Activated B cell treated with CpG ODN at 0.5 μM for 24 hours (primary cell): Measurements from ENCODE around the gene CDK8. TPM values are rescaled to one million over a fixed set of nuclear protein-coding genes. Genes with fewer than 3 reads are reported as not detected.
"Not testable (repeated sequence)": the region's sequence is repeated elsewhere in the genome, so short reads cannot be mapped to it uniquely, and the experiment has no call there.

Source experiments
- ATAC-seq: fragments of 200-7000 bp; cut with Tn5 transposase; one replicate; pipeline ENCODE4 v1.10.0; 2021; ENCODE audit warnings: low read depth, mild to moderate bottlenecking, moderate library complexity
- CTCF ChIA-PET: fragments of 350-600 bp; sonication (Branson Sonifier 250); formaldehyde crosslinking; loops from one replicate; lab custom pipeline; 2021; ENCODE audit warnings: antibody characterized with exemption; lab: Charles Lee
- POLR2A ChIA-PET: fragments of 350-600 bp; sonication (Branson Sonifier 250); formaldehyde crosslinking; loops from one replicate; lab custom pipeline; 2021; ENCODE audit warnings: antibody characterized with exemption; lab: Charles Lee
- DNase-seq: peaks from one replicate; pipeline ENCODE4 v3.0.0; 2022
- H3K27ac Mint-ChIP-seq: one replicate; pipeline ENCODE4 v1.8.0; 2020; ENCODE audit warnings: mixed read lengths
- H3K27me3 Mint-ChIP-seq: one replicate; pipeline ENCODE4 v1.8.0; 2021; ENCODE audit warnings: mixed read lengths
- H3K36me3 Mint-ChIP-seq: one replicate; pipeline ENCODE4 v1.8.0; 2021; ENCODE audit warnings: low read depth, mixed read lengths
- H3K4me1 Mint-ChIP-seq: one replicate; pipeline ENCODE4 v1.8.0; 2021; ENCODE audit warnings: mixed read lengths
- H3K4me3 Mint-ChIP-seq: one replicate; pipeline ENCODE4 v1.8.0; 2020; ENCODE audit warnings: mild to moderate bottlenecking, mixed read lengths
- H3K9me3 Mint-ChIP-seq: one replicate; pipeline ENCODE4 v1.8.0; 2020; ENCODE audit warnings: mixed read lengths
- CTCF ChIP-seq: fragments of 200-600 bp; IDR thresholded peaks from one replicate; pipeline ENCODE4 v1.8.0; 2022; ENCODE audit warnings: antibody characterized with exemption, mild to moderate bottlenecking
- intact Hi-C: fragments of 100-400 bp; cut with micrococcal nuclease; formaldehyde crosslinking; loops from one replicate; pipeline ENCODE4 v1.15.1; 2024
- total RNA-seq: library from RNA; stranded (reverse); gene quantifications from 2 replicates; pipeline ENCODE4 v1.2.3, GENCODE V29; 2022

CDK8 gene
- total RNA-seq, 1 donor from 2014 or later = 12.8 TPM

- H3K4me1 Mint-ChIP-seq = peaks cover 25% of the 10 kb centered on the region
- H3K4me3 Mint-ChIP-seq = no peak overlapping the region
Measured at GRCh38 chr13:26266311-26266710, 12.4 kb downstream of the CDK8 start.

GRCh38 chr13:26270707-26271106, 16.8 kb downstream of the CDK8 start:
- H3K9me3 Mint-ChIP-seq = no peaks in the 10 kb centered on the region
- intact Hi-C loops = no loop called here
- ChIA-PET CTCF (no interaction called here), POLR2A (no interaction called here)
- no peaks in the 10 kb centered on the region for H3K36me3 Mint-ChIP-seq
- no peak overlapping the region for H3K27ac Mint-ChIP-seq
- peaks cover 20% of the 10 kb centered on the region for H3K4me1 Mint-ChIP-seq
- DNase-seq (no peak), ATAC-seq (no peak)
- TF ChIP-seq CTCF = no peak
- H3K27me3 Mint-ChIP-seq = no peaks in the 10 kb centered on the region
- no peak overlapping the region for H3K4me3 Mint-ChIP-seq

More at GRCh38 chr13:26266311-26266710, 12.4 kb downstream of the CDK8 start:
- intact Hi-C loops = no loop called here
- DNase-seq = no peak
- Mint-ChIP-seq H3K9me3 (peaks cover 2% of the 10 kb centered on the region), H3K27ac (no peak overlapping the region), H3K36me3 (no peaks in the 10 kb centered on the region), H3K27me3 (no peaks in the 10 kb centered on the region)
- no peak for ATAC-seq
- CTCF ChIA-PET = no interaction called here
- POLR2A ChIA-PET = no interaction called here
- TF ChIP-seq CTCF = no peak

GRCh38 chr13:26272621-26273020, 18.7 kb downstream of the CDK8 start:
- no peak overlapping the region for H3K4me3 Mint-ChIP-seq
- peaks cover 10% of the 10 kb centered on the region for H3K4me1 Mint-ChIP-seq
- no peak overlapping the region for H3K27ac Mint-ChIP-seq
- intact Hi-C loops = no loop called here
- DNase-seq (no peak), ATAC-seq (no peak)
- ChIA-PET POLR2A (no interaction called here), CTCF (no interaction called here)
- no peak for TF ChIP-seq CTCF
- no peaks in the 10 kb centered on the region for H3K27me3 Mint-ChIP-seq
- H3K9me3 Mint-ChIP-seq = no peaks in the 10 kb centered on the region
- H3K36me3 Mint-ChIP-seq = no peaks in the 10 kb centered on the region

GRCh38 chr13:26280295-26280694, 26.4 kb downstream of the CDK8 start:
- no peaks in the 10 kb centered on the region for H3K27me3 Mint-ChIP-seq
- ChIA-PET CTCF (no interaction called here), POLR2A (no interaction called here)
- H3K4me3 Mint-ChIP-seq = no peak overlapping the region
- H3K9me3 Mint-ChIP-seq = peaks cover 3% of the 10 kb centered on the region
- no peak overlapping the region for H3K27ac Mint-ChIP-seq
- no peak for TF ChIP-seq CTCF
- DNase-seq = no peak
- no peaks in the 10 kb centered on the region for H3K4me1 Mint-ChIP-seq
- H3K36me3 Mint-ChIP-seq = peaks cover 13% of the 10 kb centered on the region
- no peak for ATAC-seq
- intact Hi-C loops = no loop called here

- Mint-ChIP-seq H3K4me3 (no peak overlapping the region), H3K36me3 (peaks cover 13% of the 10 kb centered on the region), H3K4me1 (no peaks in the 10 kb centered on the region), H3K9me3 (peaks cover 3% of the 10 kb centered on the region), H3K27me3 (no peaks in the 10 kb centered on the region), H3K27ac (no peak overlapping the region)
- intact Hi-C loops = no loop called here
- ChIA-PET CTCF (interaction anchor here (1.2 kb wide), 1 partner anchor 96 kb away, joined by 3 read pairs; no protein-coding TSS in a partner anchor), POLR2A (no interaction called here)
- TF ChIP-seq CTCF = no peak
- no peak for DNase-seq
- ATAC-seq = no peak
Measured at GRCh38 chr13:26280822-26281221, 26.9 kb downstream of the CDK8 start.

GRCh38 chr13:26285911-26286310, 32.0 kb downstream of the CDK8 start:
- CTCF ChIA-PET, intact Hi-C loops, H3K4me3 Mint-ChIP-seq, H3K9me3 Mint-ChIP-seq, DNase-seq, H3K4me1 Mint-ChIP-seq, POLR2A ChIA-PET, ATAC-seq, H3K36me3 Mint-ChIP-seq, H3K27ac Mint-ChIP-seq, H3K27me3 Mint-ChIP-seq: not testable (repeated sequence)

GRCh38 chr13:26288838-26289237, 34.9 kb downstream of the CDK8 start:
- H3K36me3 Mint-ChIP-seq, DNase-seq, intact Hi-C loops, H3K9me3 Mint-ChIP-seq, ATAC-seq, CTCF ChIA-PET, H3K4me3 Mint-ChIP-seq, H3K27ac Mint-ChIP-seq, H3K27me3 Mint-ChIP-seq, H3K4me1 Mint-ChIP-seq, POLR2A ChIA-PET: not testable (repeated sequence)
